IMR-90 (cell line): Measurements from ENCODE around the gene ANKRD65. TPM values are rescaled to one million over a fixed set of nuclear protein-coding genes. Genes with fewer than 3 reads are reported as not detected.

Source experiments
- ATAC-seq: fragments of 200-7000 bp; cut with Tn5 transposase; 2 replicates; pipeline ENCODE4 v1.9.1; 2020; ENCODE audit warnings: low read depth, mild to moderate bottlenecking, moderate library complexity
- BruUV-seq: library from RNA; stranded (reverse); fragments of 400-500 nt; replicated peaks from 2 replicates; lab custom pipeline; 2021; lab: Mats Ljungman, UMichigan
- CTCF ChIA-PET: fragments of 300-600 bp; formaldehyde crosslinking; extraction: SDS; loops from one replicate; lab custom pipeline; 2021; ENCODE audit warnings: antibody characterized with exemption; lab: Yijun Ruan, JAX
- POLR2A ChIA-PET: fragments of 300-600 bp; sonication (Branson Sonifier 250); formaldehyde crosslinking; loops from one replicate; lab custom pipeline; 2022; ENCODE audit warnings: antibody characterized with exemption; ENCODE audit not compliant: unreplicated experiment; lab: Charles Lee
- DNase-seq: peaks from one replicate; pipeline ENCODE4 v3.0.0; 2013
- H2AFZ ChIP-seq: replicated peaks from 2 replicates; pipeline ENCODE3; 2013; ENCODE audit warnings: low read length, mild to moderate bottlenecking; ENCODE audit not compliant: poor library complexity
- H2AK5ac ChIP-seq: 2 replicates; pipeline ENCODE4 v1.6.1; 2013; ENCODE audit warnings: low read depth, low read length, inconsistent platforms
- H2AK9ac ChIP-seq: replicated peaks from 2 replicates; pipeline ENCODE3; 2013; ENCODE audit warnings: mild to moderate bottlenecking, low read depth, low read length, moderate library complexity; ENCODE audit not compliant: poor library complexity
- H2BK120ac ChIP-seq: 2 replicates; pipeline ENCODE4 v1.6.1; 2013; ENCODE audit warnings: low read depth, low read length, inconsistent platforms
- H2BK15ac ChIP-seq: 3 replicates; pipeline ENCODE4 v1.6.1; 2013; ENCODE audit warnings: low read depth, low read length, inconsistent platforms
- H2BK20ac ChIP-seq: 2 replicates; pipeline ENCODE4 v1.6.1; 2013; ENCODE audit warnings: low read depth, mild to moderate bottlenecking, inconsistent platforms, low read length, moderate library complexity
- H2BK5ac ChIP-seq: 2 replicates; pipeline ENCODE4 v1.6.1; 2013; ENCODE audit warnings: mild to moderate bottlenecking, low read depth, low read length, inconsistent platforms; ENCODE audit not compliant: poor library complexity, severe bottlenecking
- H3K14ac ChIP-seq: replicated peaks from 2 replicates; pipeline ENCODE4 v1.6.1; 2013; ENCODE audit warnings: low read depth, low read length, inconsistent platforms
- H3K18ac ChIP-seq: 2 replicates; pipeline ENCODE4 v1.6.1; 2013; ENCODE audit warnings: low read depth, low read length, control low read depth
- H3K23ac ChIP-seq: 2 replicates; pipeline ENCODE4 v1.6.1; 2013; ENCODE audit warnings: low read depth, low read length, inconsistent platforms
- H3K27ac ChIP-seq: 2 replicates; pipeline ENCODE4 v1.5.1; 2013; ENCODE audit warnings: mild to moderate bottlenecking, control low read depth, low read length; ENCODE audit not compliant: insufficient read depth
- H3K27me3 ChIP-seq: 2 replicates; pipeline ENCODE4 v1.6.1; 2013; ENCODE audit warnings: low read length; ENCODE audit not compliant: control insufficient read depth, insufficient read depth
- H3K36me3 ChIP-seq: 2 replicates; pipeline ENCODE4 v1.6.1; 2013; ENCODE audit warnings: low read length, mixed read lengths; ENCODE audit not compliant: control insufficient read depth, insufficient read depth
- H3K4ac ChIP-seq: 2 replicates; pipeline ENCODE4 v1.6.1; 2013; ENCODE audit warnings: low read depth, low read length, inconsistent platforms
- H3K4me1 ChIP-seq: 2 replicates; pipeline ENCODE4 v1.6.1; 2013; ENCODE audit warnings: low read length, mixed read lengths; ENCODE audit not compliant: control insufficient read depth, insufficient read depth
- H3K4me2 ChIP-seq: 2 replicates; pipeline ENCODE4 v1.6.1; 2013; ENCODE audit warnings: low read depth, mild to moderate bottlenecking, control low read depth, low read length, moderate library complexity
- H3K4me3 ChIP-seq: 2 replicates; pipeline ENCODE4 v1.5.1; 2013; ENCODE audit warnings: low read depth, mild to moderate bottlenecking, control low read depth, low read length, moderate library complexity; ENCODE audit not compliant: insufficient read depth
- H3K56ac ChIP-seq: 2 replicates; pipeline ENCODE4 v1.6.1; 2013; ENCODE audit warnings: low read length, inconsistent platforms; ENCODE audit not compliant: insufficient read depth; ENCODE audit errors: extremely low read depth
- H3K79me1 ChIP-seq, 2 experiments: 2 replicates each; pipeline ENCODE4 v1.6.1; 2013; ENCODE audit warnings: low read length in 2 of 2, inconsistent platforms in 1 of 2, low read depth in 1 of 2
- H3K9ac ChIP-seq: 2 replicates; pipeline ENCODE4 v1.6.1; 2013; ENCODE audit warnings: low read depth, low read length, control low read depth
- H3K9me1 ChIP-seq: 2 replicates; pipeline ENCODE4 v1.6.1; 2013; ENCODE audit warnings: low read length, inconsistent platforms; ENCODE audit not compliant: insufficient read depth
- H3K9me3 ChIP-seq: 2 replicates; pipeline ENCODE4 v1.6.1; 2013; ENCODE audit warnings: low read length; ENCODE audit not compliant: control insufficient read depth, insufficient read depth
- H4K20me1 ChIP-seq: 2 replicates; pipeline ENCODE4 v1.6.1; 2013; ENCODE audit warnings: low read length, inconsistent platforms; ENCODE audit not compliant: insufficient read depth
- H4K5ac ChIP-seq: 2 replicates; pipeline ENCODE4 v1.6.1; 2013; ENCODE audit warnings: mild to moderate bottlenecking, low read depth, low read length, control low read depth
- H4K8ac ChIP-seq, 2 experiments: 2 replicates each; pipeline ENCODE4 v1.6.1; 2013; ENCODE audit warnings: low read depth in 2 of 2, low read length in 2 of 2, control low read depth in 1 of 2, inconsistent platforms in 1 of 2
- H4K91ac ChIP-seq: 2 replicates; pipeline ENCODE4 v1.6.1; 2013; ENCODE audit warnings: low read depth, low read length, inconsistent platforms; ENCODE audit not compliant: insufficient read depth
- ELK1 ChIP-seq: fragments of 150-350 bp; IDR thresholded peaks from 2 replicates; pipeline ENCODE4 v1.6.1; 2016; ENCODE audit warnings: low read depth, mild to moderate bottlenecking, low read length, moderate library complexity, borderline replicate concordance
- MXI1 ChIP-seq: IDR thresholded peaks from 2 replicates; pipeline ENCODE4 v1.6.1; 2012; ENCODE audit warnings: low read depth, mild to moderate bottlenecking, low read length, moderate library complexity, borderline replicate concordance
- WGBS, 2 experiments: methylation state at CpG; one replicate each; pipeline versions ENCODE4 v1.1.5 to v1.1.7; 2013; ENCODE audit warnings: missing lambda C conversion rate in 2 of 2; ENCODE audit not compliant: insufficient read length in 1 of 2; ENCODE audit errors: extremely low coverage in 2 of 2; 5-methylcytosine and 5-hydroxymethylcytosine counted together
- dilution Hi-C: fragments of 300-500 bp; cut with HindIII; formaldehyde crosslinking; loops from one replicate; pipeline ENCODE4 v1.14.3; 2018; ENCODE audit warnings: low sequenced_read_pairs; ENCODE audit not compliant: unreplicated experiment
- in situ Hi-C: fragments of 300-500 bp; cut with MboI; formaldehyde crosslinking; loops from 3 replicates; pipeline ENCODE4 v1.14.3; 2019; ENCODE audit warnings: low sequenced_read_pairs, inconsistent platforms, mixed read lengths
- intact Hi-C: fragments of 100-400 bp; cut with micrococcal nuclease; formaldehyde crosslinking; loops from 2 replicates; pipeline ENCODE4 v1.10.0; 2022
- polyA plus RNA-seq, 3 experiments: library from polyadenylated mRNA; depleted of rRNA; stranded (reverse); fragments of >200 nt; gene quantifications; 2 replicates each; pipeline ENCODE4 v1.2.3, GENCODE V29; 2012; ENCODE audit warnings: low replicate concordance in 1 of 3
- total RNA-seq: library from RNA; depleted of rRNA; stranded (reverse); fragments of >200 nt; gene quantifications from 2 replicates; pipeline ENCODE4 v1.2.3, GENCODE V29; 2012

ANKRD65 gene
- total and polyA plus RNA-seq, 2 of the 4 experiments (the other 2 are of a cell fraction): 0.09 TPM; not detected in 1

GRCh38 chr1:1395166-1395565 lies 25.9 kb downstream of the ANKRD65 start:
- POLR2A ChIA-PET: no interaction called here
- no peak for ATAC-seq
- DNase-seq: no peak
- no peak overlapping the region for H2AFZ ChIP-seq
- intact Hi-C loops: no loop called here
- no peak for TF ChIP-seq ELK1
- TF ChIP-seq MXI1: no peak
- no peak overlapping the region for H4K5ac ChIP-seq
- no peak overlapping the region for H3K4ac ChIP-seq
- no peak overlapping the region for H4K91ac ChIP-seq
- no TSS peak for BruUV-seq
- H3K18ac ChIP-seq: no peak overlapping the region
- no peak overlapping the region for H4K8ac ChIP-seq
- H3K27me3 ChIP-seq: no peaks in the 10 kb centered on the region
- H3K4me3 ChIP-seq: no peak overlapping the region
- peaks cover 53% of the 10 kb centered on the region for H3K36me3 ChIP-seq
- WGBS, 2 experiments: 100% methylated on average over 5 of the region's 11 CpGs; no CpG with 5 or more reads in 1 of the 2 experiments
- in situ Hi-C loops: no loop called here
- no peak overlapping the region for H2AK9ac ChIP-seq
- H3K9ac ChIP-seq: no peak overlapping the region
- peaks cover 17 to 58% of the 10 kb centered on the region in 2 experiments for H3K79me1 ChIP-seq
- H3K9me1 ChIP-seq: no peaks in the 10 kb centered on the region
- H2AK5ac ChIP-seq: no peak overlapping the region
- H2BK5ac ChIP-seq: no peak overlapping the region
- H3K4me2 ChIP-seq: no peak overlapping the region
- CTCF ChIA-PET: no interaction called here
- no peak overlapping the region for H2BK20ac ChIP-seq
- peaks cover 29% of the 10 kb centered on the region; the same call in 1 of the 2 replicates for H4K20me1 ChIP-seq
- H3K4me1 ChIP-seq: peaks cover 7% of the 10 kb centered on the region
- no peak overlapping the region for H3K14ac ChIP-seq
- H3K9me3 ChIP-seq: no peaks in the 10 kb centered on the region
- H2BK120ac ChIP-seq: no peak overlapping the region
- no peak overlapping the region for H3K23ac ChIP-seq
- no peak overlapping the region for H3K27ac ChIP-seq
- no peak overlapping the region for H3K56ac ChIP-seq
- H2BK15ac ChIP-seq: no peak overlapping the region
- dilution Hi-C loops: no loop called here
